Activated CD4-positive, CD25-positive, alpha-beta regulatory T cell treated with anti-CD3 and anti-CD28 coated beads, Interleukin-2, amount 50 U/mL, for 72 hours (primary cell): Measurements from ENCODE around the gene PRKG1.

ENCODE experiments used
- DNase-seq: peaks from one replicate; pipeline ENCODE4 v3.0.0; 2021

The PRKG1 gene

GRCh38 chr10:52316001-52316400 lies 1241.7 kb downstream of the PRKG1 start:
- DNase-seq, result no peak

- DNase-seq, result no peak
Measured at GRCh38 chr10:52316500-52316899, 1242.2 kb downstream of the PRKG1 start.

GRCh38 chr10:52318136-52318701 lies 1243.9 kb downstream of the PRKG1 start:
- no peak for DNase-seq

- DNase-seq, result no peak
Measured at GRCh38 chr10:52318822-52319464, 1244.7 kb downstream of the PRKG1 start.

GRCh38 chr10:52319926-52320325 lies 1245.6 kb downstream of the PRKG1 start:
- DNase-seq, result no peak

- no peak for DNase-seq
Measured at GRCh38 chr10:52322323-52322722, 1248.0 kb downstream of the PRKG1 start.

GRCh38 chr10:52322936-52323335 lies 1248.6 kb downstream of the PRKG1 start:
- no peak for DNase-seq

GRCh38 chr10:52326382-52326781 lies 1252.1 kb downstream of the PRKG1 start:
- DNase-seq, result no peak

- no peak for DNase-seq
Measured at GRCh38 chr10:52331638-52332364, 1257.5 kb downstream of the PRKG1 start.

- no peak for DNase-seq
Measured at GRCh38 chr10:52332815-52333214, 1258.5 kb downstream of the PRKG1 start.

GRCh38 chr10:52334595-52334994 lies 1260.3 kb downstream of the PRKG1 start:
- no peak for DNase-seq

GRCh38 chr10:52335665-52336064 lies 1261.4 kb downstream of the PRKG1 start:
- no peak for DNase-seq

GRCh38 chr10:52337225-52337624 lies 1262.9 kb downstream of the PRKG1 start:
- DNase-seq, result no peak

GRCh38 chr10:52343439-52343838 lies 1269.2 kb downstream of the PRKG1 start:
- no peak for DNase-seq

- DNase-seq, result no peak
Measured at GRCh38 chr10:52346394-52347326, 1272.4 kb downstream of the PRKG1 start.

- no peak for DNase-seq
Measured at GRCh38 chr10:52347327-52347667, 1273.0 kb downstream of the PRKG1 start.
